Astrocyte (in vitro differentiated cells and primary cell): ENCODE results near the gene BORCS5. TPM values are rescaled to one million over a fixed set of nuclear protein-coding genes. Genes with fewer than 3 reads are reported as not detected.
A peak's percentile ranks its signal among the peaks of the same experiment; 100 is the strongest.

Source experiments
- DNase-seq: peaks from one replicate; pipeline ENCODE4 v3.0.0-alpha.2; 2010; ENCODE audit warnings: low read depth
- FAIRE-seq: peaks from 2 replicates; lab custom pipeline; 2011; peaks lifted over from hg19 to GRCh38; lab: Jason Lieb, UNC
- H2AFZ ChIP-seq: 2 replicates; pipeline ENCODE4 v1.6.0; 2012; ENCODE audit warnings: low read depth, low read length, inconsistent platforms
- H3K27ac ChIP-seq: 2 replicates; pipeline ENCODE4 v1.5.1; 2011; ENCODE audit warnings: low read depth, low read length, inconsistent platforms
- H3K27me3 ChIP-seq: 2 replicates; pipeline ENCODE4 v1.6.0; 2011; ENCODE audit warnings: low read length, inconsistent platforms; ENCODE audit not compliant: insufficient read depth
- H3K36me3 ChIP-seq: 2 replicates; pipeline ENCODE4 v1.5.1; 2011; ENCODE audit warnings: low read length, inconsistent platforms; ENCODE audit not compliant: insufficient read depth
- H3K4me1 ChIP-seq: 2 replicates; pipeline ENCODE4 v1.5.1; 2011; ENCODE audit warnings: low read length, inconsistent platforms; ENCODE audit not compliant: insufficient read depth
- H3K4me2 ChIP-seq: 2 replicates; pipeline ENCODE4 v1.6.0; 2012; ENCODE audit warnings: low read length, inconsistent platforms
- H3K4me3 ChIP-seq: 2 replicates; pipeline ENCODE4 v1.5.1; 2011; ENCODE audit warnings: low read depth, mild to moderate bottlenecking, low read length, inconsistent platforms; ENCODE audit not compliant: insufficient read depth
- H3K79me2 ChIP-seq: 2 replicates; pipeline ENCODE4 v1.6.0; 2012; ENCODE audit warnings: mild to moderate bottlenecking, low read length, inconsistent platforms; ENCODE audit not compliant: insufficient read depth
- H3K9ac ChIP-seq: 2 replicates; pipeline ENCODE4 v1.6.0; 2012; ENCODE audit warnings: mild to moderate bottlenecking, low read length, inconsistent platforms
- H3K9me3 ChIP-seq: 2 replicates; pipeline ENCODE4 v1.5.1; 2012; ENCODE audit warnings: low read depth, mild to moderate bottlenecking, low read length, inconsistent platforms; ENCODE audit not compliant: insufficient read depth
- H4K20me1 ChIP-seq: 2 replicates; pipeline ENCODE4 v1.6.0; 2012; ENCODE audit warnings: low read length, inconsistent platforms; ENCODE audit not compliant: insufficient read depth
- H3K27ac Mint-ChIP-seq: one replicate; pipeline ENCODE4 v1.8.0; 2021; ENCODE audit warnings: mild to moderate bottlenecking, mixed read lengths; ENCODE audit not compliant: unreplicated experiment
- H3K27me3 Mint-ChIP-seq: one replicate; pipeline ENCODE4 v1.8.0; 2021; ENCODE audit warnings: low read depth, mixed read lengths; ENCODE audit not compliant: unreplicated experiment
- H3K36me3 Mint-ChIP-seq: one replicate; pipeline ENCODE4 v1.8.0; 2021; ENCODE audit warnings: low read depth, mixed read lengths; ENCODE audit not compliant: unreplicated experiment
- H3K4me1 Mint-ChIP-seq: one replicate; pipeline ENCODE4 v1.8.0; 2021; ENCODE audit warnings: low read depth, mixed read lengths; ENCODE audit not compliant: unreplicated experiment
- H3K4me3 Mint-ChIP-seq: one replicate; pipeline ENCODE4 v1.8.0; 2021; ENCODE audit warnings: mild to moderate bottlenecking, moderate library complexity, mixed read lengths; ENCODE audit not compliant: unreplicated experiment
- H3K9me3 Mint-ChIP-seq: one replicate; pipeline ENCODE4 v1.8.0; 2021; ENCODE audit warnings: mild to moderate bottlenecking, mixed read lengths; ENCODE audit not compliant: unreplicated experiment
- EZH2 ChIP-seq: IDR thresholded peaks from 2 replicates; pipeline ENCODE4 v1.6.1; 2012; ENCODE audit warnings: mild to moderate bottlenecking, low read length, inconsistent platforms; ENCODE audit not compliant: insufficient read depth
- total RNA-seq: library from RNA; stranded (reverse); gene quantifications from 2 replicates; pipeline ENCODE4 v1.2.1, GENCODE V29; 2021
- TF ChIP-seq, protein P1 (sequence below): IDR thresholded peaks from 2 replicates; pipeline ENCODE4 v1.5.1; 2011; ENCODE audit warnings: low read depth, mild to moderate bottlenecking, inconsistent platforms, low read length, moderate library complexity; ENCODE audit not compliant: insufficient read depth

The BORCS5 gene
- total RNA-seq, 1 donor from 2014 or later = 8.1 TPM

- Mint-ChIP-seq H3K27ac (no peak overlapping the region), H3K9me3 (peaks cover 2% of the 10 kb centered on the region), H3K4me3 (no peak overlapping the region), H3K27me3 (no peaks in the 10 kb centered on the region), H3K36me3 (peaks cover 5% of the 10 kb centered on the region), H3K4me1 (peaks cover 15% of the 10 kb centered on the region)
- TF ChIP-seq EZH2 = no peak
- TF ChIP-seq, protein P1, sequence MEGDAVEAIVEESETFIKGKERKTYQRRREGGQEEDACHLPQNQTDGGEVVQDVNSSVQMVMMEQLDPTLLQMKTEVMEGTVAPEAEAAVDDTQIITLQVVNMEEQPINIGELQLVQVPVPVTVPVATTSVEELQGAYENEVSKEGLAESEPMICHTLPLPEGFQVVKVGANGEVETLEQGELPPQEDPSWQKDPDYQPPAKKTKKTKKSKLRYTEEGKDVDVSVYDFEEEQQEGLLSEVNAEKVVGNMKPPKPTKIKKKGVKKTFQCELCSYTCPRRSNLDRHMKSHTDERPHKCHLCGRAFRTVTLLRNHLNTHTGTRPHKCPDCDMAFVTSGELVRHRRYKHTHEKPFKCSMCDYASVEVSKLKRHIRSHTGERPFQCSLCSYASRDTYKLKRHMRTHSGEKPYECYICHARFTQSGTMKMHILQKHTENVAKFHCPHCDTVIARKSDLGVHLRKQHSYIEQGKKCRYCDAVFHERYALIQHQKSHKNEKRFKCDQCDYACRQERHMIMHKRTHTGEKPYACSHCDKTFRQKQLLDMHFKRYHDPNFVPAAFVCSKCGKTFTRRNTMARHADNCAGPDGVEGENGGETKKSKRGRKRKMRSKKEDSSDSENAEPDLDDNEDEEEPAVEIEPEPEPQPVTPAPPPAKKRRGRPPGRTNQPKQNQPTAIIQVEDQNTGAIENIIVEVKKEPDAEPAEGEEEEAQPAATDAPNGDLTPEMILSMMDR = no peak
- no peaks in the 10 kb centered on the region for H3K36me3 ChIP-seq
- no peaks in the 10 kb centered on the region for H3K9me3 ChIP-seq
- DNase-seq = peak; percentile 39
- H3K27me3 ChIP-seq = no peaks in the 10 kb centered on the region
- H3K4me2 ChIP-seq = peak overlapping the region; percentile 3
- H3K79me2 ChIP-seq = no peaks in the 10 kb centered on the region
- H3K4me1 ChIP-seq = no peaks in the 10 kb centered on the region
- H3K9ac ChIP-seq = no peak overlapping the region
- H3K4me3 ChIP-seq = no peak overlapping the region
- H3K27ac ChIP-seq = no peak overlapping the region
- H4K20me1 ChIP-seq = no peaks in the 10 kb centered on the region
- H2AFZ ChIP-seq = no peak overlapping the region
- no peak for FAIRE-seq
These were observed 99.8 kb downstream of the BORCS5 start for GRCh38 chr12:12456637-12457036.

DNA sequence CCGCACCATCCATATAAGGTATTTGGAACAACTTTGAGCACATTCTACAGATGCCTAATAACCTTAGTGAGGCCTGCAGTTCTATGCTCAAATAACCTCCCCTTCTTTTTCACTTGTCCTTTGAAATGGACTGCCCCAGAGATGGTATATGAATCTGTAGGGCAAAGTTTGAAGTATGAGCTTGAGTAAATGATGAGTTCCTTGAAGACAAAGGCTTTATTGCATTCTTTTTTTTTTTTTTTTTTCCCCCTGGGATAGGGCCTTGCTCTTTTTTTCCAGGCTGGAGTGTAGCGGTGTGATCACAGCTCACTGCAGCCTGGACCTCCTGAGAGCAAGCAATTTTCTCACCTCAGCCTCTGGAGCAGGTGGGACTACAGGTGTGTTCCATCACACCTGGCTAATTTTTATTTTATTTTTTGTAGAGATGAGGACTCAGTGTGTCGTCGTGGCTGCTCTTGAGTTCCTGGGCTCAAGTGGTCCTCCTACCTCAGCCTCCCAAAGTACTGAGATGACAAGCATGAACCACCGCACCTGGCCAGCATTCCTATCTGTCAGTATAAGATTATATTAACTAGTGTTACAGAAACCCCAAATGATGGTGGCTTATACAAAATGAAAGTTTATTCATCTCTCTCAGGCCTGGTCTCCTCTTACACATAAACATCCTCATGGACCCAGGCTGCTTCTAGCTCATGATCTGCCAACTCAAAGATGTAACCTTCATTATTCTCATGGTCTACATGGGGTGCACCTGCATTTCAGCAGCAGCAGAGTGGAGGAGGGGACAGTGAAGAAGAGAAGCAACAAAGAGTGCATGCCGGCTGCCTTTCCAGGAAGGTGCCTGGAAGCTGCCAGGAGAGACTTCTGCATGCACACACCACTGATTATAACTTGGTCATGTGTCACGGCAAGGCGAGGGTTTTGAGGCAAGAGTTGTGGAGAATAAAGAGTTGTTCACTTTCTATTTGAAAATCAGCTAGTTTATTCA is 104.4 kb downstream of the BORCS5 start:
- no peak overlapping the region for H3K4me3 Mint-ChIP-seq
- no peaks in the 10 kb centered on the region for H4K20me1 ChIP-seq
- H3K36me3 ChIP-seq = no peaks in the 10 kb centered on the region
- peaks cover 5% of the 10 kb centered on the region for H3K36me3 Mint-ChIP-seq
- H3K27me3 Mint-ChIP-seq = peaks cover 2% of the 10 kb centered on the region
- H3K27ac Mint-ChIP-seq = no peak overlapping the region
- H3K27ac ChIP-seq = no peak overlapping the region
- no peaks in the 10 kb centered on the region for H3K4me1 ChIP-seq
- no peaks in the 10 kb centered on the region for H3K79me2 ChIP-seq
- no peak overlapping the region for H3K9ac ChIP-seq
- FAIRE-seq (no peak), DNase-seq (no peak)
- H3K4me1 Mint-ChIP-seq = peaks cover 15% of the 10 kb centered on the region
- no peak overlapping the region for H2AFZ ChIP-seq
- no peaks in the 10 kb centered on the region for H3K9me3 Mint-ChIP-seq
- H3K9me3 ChIP-seq = no peaks in the 10 kb centered on the region
- H3K4me2 ChIP-seq = no peak overlapping the region
- TF ChIP-seq, protein P1 = no peak
- TF ChIP-seq EZH2 = no peak
- H3K4me3 ChIP-seq = no peak overlapping the region
- no peaks in the 10 kb centered on the region for H3K27me3 ChIP-seq

GRCh38 chr12:12461923-12462315 is 105.0 kb downstream of the BORCS5 start:
- Mint-ChIP-seq H3K36me3 (peaks cover 5% of the 10 kb centered on the region), H3K4me3 (no peak overlapping the region), H3K4me1 (peaks cover 10% of the 10 kb centered on the region), H3K27me3 (peaks cover 2% of the 10 kb centered on the region), H3K9me3 (no peaks in the 10 kb centered on the region), H3K27ac (no peak overlapping the region)
- Histone ChIP-seq H3K9me3 (no peaks in the 10 kb centered on the region), H3K36me3 (no peaks in the 10 kb centered on the region), H4K20me1 (no peaks in the 10 kb centered on the region), H2AFZ (no peak overlapping the region), H3K27ac (no peak overlapping the region), H3K27me3 (no peaks in the 10 kb centered on the region), H3K4me1 (no peaks in the 10 kb centered on the region), H3K4me3 (no peak overlapping the region), H3K4me2 (no peak overlapping the region), H3K79me2 (no peaks in the 10 kb centered on the region), H3K9ac (no peak overlapping the region)
- no peak for TF ChIP-seq EZH2
- TF ChIP-seq, protein P1 = no peak
- FAIRE-seq (no peak), DNase-seq (no peak)
